GM12878 (cell line): ENCODE results near the gene TP73. TPM values are rescaled to one million over a fixed set of nuclear protein-coding genes. Genes with fewer than 3 reads are reported as not detected.

ENCODE experiments used
- ASH2L ChIP-seq: fragments of 300-600, 200-600 bp; sonication (generic); IDR thresholded peaks from 2 replicates; pipeline ENCODE4 v1.6.1; 2017; ENCODE audit warnings: low read depth, mild to moderate bottlenecking, borderline replicate concordance
- BACH1 ChIP-seq: fragments of 450-650 bp; IDR thresholded peaks from 2 replicates; pipeline ENCODE4 v1.6.1; 2017; ENCODE audit warnings: mild to moderate bottlenecking, borderline replicate concordance
- E2F4 ChIP-seq: IDR thresholded peaks from 2 replicates; pipeline ENCODE4 v1.6.1; 2012; ENCODE audit warnings: low read depth, low read length, improper control_type of control experiment
- EED ChIP-seq: sonication (generic); IDR thresholded peaks from 2 replicates; pipeline ENCODE4 v1.6.1; 2016; ENCODE audit warnings: antibody characterized with exemption, low read depth
- FOS ChIP-seq: IDR thresholded peaks from 3 replicates; pipeline ENCODE4 v1.6.1; 2011; ENCODE audit warnings: borderline replicate concordance; ENCODE audit not compliant: insufficient read length; ENCODE audit errors: extremely low read depth
- FOXM1 ChIP-seq: IDR thresholded peaks from 2 replicates; pipeline ENCODE4 v1.6.1; 2012; ENCODE audit warnings: low read depth, mild to moderate bottlenecking, inconsistent platforms, low read length, moderate library complexity
- GATAD2B ChIP-seq: fragments of 450-650 bp; conservative IDR thresholded peaks from 2 replicates; pipeline ENCODE4 v1.6.1; 2017; ENCODE audit warnings: low read depth, mild to moderate bottlenecking, moderate library complexity
- IRF5 ChIP-seq: fragments of 450-650 bp; IDR thresholded peaks from 2 replicates; pipeline ENCODE4 v1.6.1; 2017; ENCODE audit warnings: borderline replicate concordance
- MYB ChIP-seq: fragments of 150-350 bp; IDR thresholded peaks from 2 replicates; pipeline ENCODE4 v1.6.1; 2014; ENCODE audit warnings: mild to moderate bottlenecking, low read depth, low read length, borderline replicate concordance
- NFIC ChIP-seq: IDR thresholded peaks from 2 replicates; pipeline ENCODE4 v1.6.1; 2012; ENCODE audit warnings: low read depth, mild to moderate bottlenecking, inconsistent platforms, low read length, moderate library complexity
- NR2C1 ChIP-seq: fragments of 450-650 bp; IDR thresholded peaks from 2 replicates; pipeline ENCODE4 v1.6.1; 2017; ENCODE audit warnings: antibody characterized with exemption, mild to moderate bottlenecking, moderate library complexity
- PAX8 ChIP-seq: fragments of 450-650 bp; IDR thresholded peaks from 2 replicates; pipeline ENCODE4 v1.6.1; 2017; ENCODE audit warnings: mild to moderate bottlenecking, moderate library complexity
- POLR2A ChIP-seq: IDR thresholded peaks from 2 replicates; pipeline ENCODE4 v1.6.1; 2011; ENCODE audit warnings: low read depth, mild to moderate bottlenecking, low read length
- POU2F2 ChIP-seq: IDR thresholded peaks from 3 replicates; pipeline ENCODE4 v1.6.1; 2011; ENCODE audit warnings: low read depth, mild to moderate bottlenecking, low read length, borderline replicate concordance
- RB1 ChIP-seq: fragments of 450-650 bp; formaldehyde crosslinking; IDR thresholded peaks from 2 replicates; pipeline ENCODE4 v1.6.1; 2017; ENCODE audit warnings: mild to moderate bottlenecking, borderline replicate concordance
- RELA ChIP-seq: fragments of 450-650 bp; IDR thresholded peaks from 2 replicates; pipeline ENCODE4 v1.8.0; 2014; ENCODE audit warnings: borderline replicate concordance; ENCODE audit not compliant: partially characterized antibody
- SPI1 ChIP-seq: IDR thresholded peaks from 2 replicates; pipeline ENCODE4 v1.6.1; 2011; ENCODE audit warnings: low read depth, mild to moderate bottlenecking, low read length, moderate library complexity, borderline replicate concordance; ENCODE audit not compliant: insufficient read depth
- WRNIP1 ChIP-seq: IDR thresholded peaks from 2 replicates; pipeline ENCODE4 v1.6.1; 2011; ENCODE audit warnings: low read depth, low read length, improper control_type of control experiment, borderline replicate concordance
- YY1 ChIP-seq: IDR thresholded peaks from 2 replicates; pipeline ENCODE4 v1.6.1; 2011; ENCODE audit warnings: low read depth, mild to moderate bottlenecking, low read length
- ZBTB4 ChIP-seq: fragments of 450-650 bp; formaldehyde crosslinking; IDR thresholded peaks from 2 replicates; pipeline ENCODE4 v1.4.0; 2022; ENCODE audit warnings: mild to moderate bottlenecking, moderate library complexity
- ZNF207 ChIP-seq: fragments of 450-650 bp; IDR thresholded peaks from 2 replicates; pipeline ENCODE4 v1.6.1; 2014; ENCODE audit warnings: antibody characterized with exemption, mild to moderate bottlenecking, borderline replicate concordance
- ZNF274 ChIP-seq: IDR thresholded peaks from one replicate; pipeline ENCODE4 v1.8.0; 2011; ENCODE audit not compliant: insufficient read length, insufficient read depth
- ZNF384 ChIP-seq: IDR thresholded peaks from 2 replicates; pipeline ENCODE4 v1.6.1; 2012; ENCODE audit warnings: low read depth, mild to moderate bottlenecking, low read length, improper control_type of control experiment, borderline replicate concordance
- polyA plus RNA-seq, 11 experiments: library from polyadenylated mRNA; depleted of rRNA in 4 of 11; unstranded in 6 of 11; stranded (reverse) in 5 of 11; fragments of >200 nt; fragmentation: Nextera tagmentation in 4 of 11; fragmentation: Illumina TruSeq in 1 of 11; extraction: Ambion mirVana in 4 of 11; extraction: Trizol in 1 of 11; gene quantifications; 1 replicate in 1 of 11; 2 replicates in 10 of 11; pipeline versions ENCODE4 v1.2.1 to v1.2.3, GENCODE V29; 2011 to 2016; ENCODE audit warnings: inconsistent platforms in 2 of 11, missing spikeins in 2 of 11, low read depth in 1 of 11
- total RNA-seq, 4 experiments: library from RNA; depleted of rRNA in 3 of 4; stranded (reverse); fragments of >200 nt in 3 of 4; fragmentation: Illumina TruSeq in 1 of 4; extraction: Trizol in 1 of 4; gene quantifications; 2 replicates each; pipeline versions ENCODE4 v1.2.1 to v1.2.3, GENCODE V29; 2013 to 2021

Gene TP73
- total and polyA plus RNA-seq, 10 of the 15 experiments (the other 5 are each of a cell fraction or from before 2014, with no cell fraction given): 0.08 to 54.2 (median 14.9) TPM

GRCh38 chr1:3676581-3677470, 24.5 kb downstream of the TP73 start (continued):
- TF ChIP-seq FOS (no peak), NR2C1 (peak; percentile 64), SPI1 (peak; percentile 83), ZNF384 (peak; percentile 25; the same call in 1 of the 2 replicates), IRF5 (no peak), PAX8 (no peak), POU2F2 (peak; percentile 87), BACH1 (peak; percentile 98), WRNIP1 (no peak), EED (peak; percentile 99), NFIC (no peak), E2F4 (0 out of 2 replicates have a peak, but pooled peaks have one; percentile 24), ZNF207 (0 out of 2 replicates have a peak, but pooled peaks have one; percentile 24), ZBTB4 (CRISPR knock-in tag) (no peak), RELA (peak; percentile 92), MYB (no peak), RB1 (peak; percentile 68; the same call in 1 of the 2 replicates), POLR2A (no peak; the same call in none of the 2 replicates), GATAD2B (peak; percentile 100), FOXM1 (no peak), ASH2L (no peak), ZNF274 (no peak), YY1 (0 out of 2 replicates have a peak, but pooled peaks have one; percentile 69)
